WI38 (cell line): ENCODE data around the gene SCN8A.
A peak's percentile ranks its signal among the peaks of the same experiment; 100 is the strongest.
"Not testable (repeated sequence)": the region's sequence is repeated elsewhere in the genome, so short reads cannot be mapped to it uniquely, and the experiment has no call there.

ENCODE experiments used
- H3K4me3 ChIP-seq: 2 replicates; pipeline ENCODE4 v1.5.1; 2011; ENCODE audit warnings: low read depth, mild to moderate bottlenecking, control low read depth, low read length
- CTCF ChIP-seq: IDR thresholded peaks from 2 replicates; pipeline ENCODE4 v1.5.1; 2012; ENCODE audit warnings: low read depth, mild to moderate bottlenecking, control low read depth, low read length

Gene SCN8A

GRCh38 chr12:51822956-51823355 lies 231.9 kb downstream of the SCN8A start:
- TF ChIP-seq CTCF: no peak
- H3K4me3 ChIP-seq: no peak overlapping the region

- peak; percentile 45 for TF ChIP-seq CTCF
- no peak overlapping the region for H3K4me3 ChIP-seq
Observed at GRCh38 chr12:51823875-51824565, 233.0 kb downstream of the SCN8A start.

GRCh38 chr12:51825216-51825615 lies 234.2 kb downstream of the SCN8A start:
- H3K4me3 ChIP-seq: no peak overlapping the region
- TF ChIP-seq CTCF: no peak

GRCh38 chr12:51826881-51827280 lies 235.8 kb downstream of the SCN8A start:
- no peak for TF ChIP-seq CTCF
- H3K4me3 ChIP-seq: no peak overlapping the region

- H3K4me3 ChIP-seq: no peak overlapping the region
- TF ChIP-seq CTCF: no peak
Observed at GRCh38 chr12:51827925-51828818, 237.1 kb downstream of the SCN8A start.

- no peak overlapping the region for H3K4me3 ChIP-seq
- no peak for TF ChIP-seq CTCF
Observed at GRCh38 chr12:51829011-51829481, 238.0 kb downstream of the SCN8A start.

GRCh38 chr12:51829641-51830040 lies 238.6 kb downstream of the SCN8A start:
- no peak for TF ChIP-seq CTCF

GRCh38 chr12:51831817-51832216 lies 240.8 kb downstream of the SCN8A start:
- H3K4me3 ChIP-seq: not testable (repeated sequence)

More at GRCh38 chr12:51829641-51830040, 238.6 kb downstream of the SCN8A start:
- no peak overlapping the region for H3K4me3 ChIP-seq
